Measurements from ENCODE around the gene MAPK4. TPM values are rescaled to one million over a fixed set of nuclear protein-coding genes. Genes with fewer than 3 reads are reported as not detected.

The MAPK4 gene
- total RNA-seq, 6 donors from 2014 or later: 1.0 to 12.0 (median 6.7) TPM

DNA sequence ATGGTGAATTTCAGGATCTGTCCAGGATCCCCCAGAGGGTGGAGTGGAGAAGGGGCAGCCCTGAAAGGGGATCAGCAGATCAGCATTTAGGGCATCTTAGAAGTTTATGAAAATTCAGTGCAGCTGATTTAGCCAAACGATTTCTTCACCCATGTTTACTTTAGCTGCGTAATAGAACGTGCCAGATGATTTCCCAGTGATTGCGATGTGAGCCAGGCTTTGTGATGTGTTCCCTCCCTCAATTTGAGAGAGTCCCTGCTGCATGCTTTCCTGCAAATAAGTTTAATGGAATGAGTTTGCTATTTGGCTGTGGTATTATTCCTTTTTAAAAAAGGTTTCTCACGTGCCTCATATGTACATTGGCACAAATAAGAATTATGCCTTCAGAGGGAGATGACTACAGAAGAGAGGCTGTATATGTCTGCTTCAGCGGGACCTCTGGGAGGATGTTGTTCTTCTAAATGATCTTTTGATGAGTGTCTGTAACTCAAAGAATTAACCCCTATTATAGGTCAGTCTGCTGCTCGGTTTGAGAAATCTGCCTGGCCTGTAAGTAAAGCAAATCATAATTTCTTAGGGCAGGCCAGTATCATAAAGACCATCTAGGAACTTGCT lies 148.1 kb downstream of the MAPK4 start:
- DNase-seq (peak in 1 of 2 donors; percentile 24), ATAC-seq (ENCODE audit: low FRiP score in 2 of 2) (peak in 1 of 2 donors; percentile 54)
- no peaks in the 10 kb centered on the region for H3K36me3 ChIP-seq
- H3K9me3 ChIP-seq: no peaks in the 10 kb centered on the region
- H3K27ac ChIP-seq: no peak overlapping the region
- TF ChIP-seq POLR2A (IDR thresholded peaks at IDR 0.05) (no peak), EP300 (IDR thresholded peaks at IDR 0.05) (peak in 1 of 4 donors; percentile 26), POLR2AphosphoS5 (IDR thresholded peaks at IDR 0.05) (peak in 1 of 2 donors; percentile 54)
- TF ChIP-seq, protein P1, sequence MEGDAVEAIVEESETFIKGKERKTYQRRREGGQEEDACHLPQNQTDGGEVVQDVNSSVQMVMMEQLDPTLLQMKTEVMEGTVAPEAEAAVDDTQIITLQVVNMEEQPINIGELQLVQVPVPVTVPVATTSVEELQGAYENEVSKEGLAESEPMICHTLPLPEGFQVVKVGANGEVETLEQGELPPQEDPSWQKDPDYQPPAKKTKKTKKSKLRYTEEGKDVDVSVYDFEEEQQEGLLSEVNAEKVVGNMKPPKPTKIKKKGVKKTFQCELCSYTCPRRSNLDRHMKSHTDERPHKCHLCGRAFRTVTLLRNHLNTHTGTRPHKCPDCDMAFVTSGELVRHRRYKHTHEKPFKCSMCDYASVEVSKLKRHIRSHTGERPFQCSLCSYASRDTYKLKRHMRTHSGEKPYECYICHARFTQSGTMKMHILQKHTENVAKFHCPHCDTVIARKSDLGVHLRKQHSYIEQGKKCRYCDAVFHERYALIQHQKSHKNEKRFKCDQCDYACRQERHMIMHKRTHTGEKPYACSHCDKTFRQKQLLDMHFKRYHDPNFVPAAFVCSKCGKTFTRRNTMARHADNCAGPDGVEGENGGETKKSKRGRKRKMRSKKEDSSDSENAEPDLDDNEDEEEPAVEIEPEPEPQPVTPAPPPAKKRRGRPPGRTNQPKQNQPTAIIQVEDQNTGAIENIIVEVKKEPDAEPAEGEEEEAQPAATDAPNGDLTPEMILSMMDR (IDR thresholded peaks at IDR 0.05): no peak
- H3K27me3 ChIP-seq: no peaks in the 10 kb centered on the region
- 30 to 45% methylated on average over 7 of the region's 7 CpGs for WGBS, 2 donors
- peaks cover 0 to 3% (median 0%) of the 10 kb centered on the region in 4 donors for H3K4me1 ChIP-seq
- H3K4me3 ChIP-seq: no peak overlapping the region

- Histone ChIP-seq H3K27me3 (no peaks in the 10 kb centered on the region), H3K9me3 (no peaks in the 10 kb centered on the region), H3K4me1 (peaks cover 0 to 3% (median 0%) of the 10 kb centered on the region in 4 donors), H3K36me3 (no peaks in the 10 kb centered on the region), H3K4me3 (no peak overlapping the region), H3K27ac (no peak overlapping the region)
- DNase-seq (no peak), ATAC-seq (ENCODE audit: low FRiP score in 2 of 2) (no peak)
- 76 to 90% methylated on average over 2 to 7 of the region's 7 CpGs for WGBS, 2 donors
- TF ChIP-seq EP300 (IDR thresholded peaks at IDR 0.05): no peak
- TF ChIP-seq, protein P1 (IDR thresholded peaks at IDR 0.05): no peak
- TF ChIP-seq POLR2A (IDR thresholded peaks at IDR 0.05): no peak
- no peak for TF ChIP-seq POLR2AphosphoS5 (IDR thresholded peaks at IDR 0.05)
Observed at GRCh38 chr18:50709193-50709592, 149.3 kb downstream of the MAPK4 start.

GRCh38 chr18:50711386-50711785 lies 151.5 kb downstream of the MAPK4 start:
- H3K27me3 ChIP-seq: no peaks in the 10 kb centered on the region
- H3K36me3 ChIP-seq: no peaks in the 10 kb centered on the region
- ATAC-seq (ENCODE audit: low FRiP score in 2 of 2): no peak
- TF ChIP-seq EP300 (IDR thresholded peaks at IDR 0.05) (no peak), POLR2AphosphoS5 (IDR thresholded peaks at IDR 0.05) (no peak), POLR2A (IDR thresholded peaks at IDR 0.05) (no peak)
- TF ChIP-seq, protein P1 (IDR thresholded peaks at IDR 0.05): no peak
- DNase-seq: peak in 1 of 2 donors; percentile 60
- H3K4me3 ChIP-seq: no peak overlapping the region
- H3K27ac ChIP-seq: no peak overlapping the region
- no peaks in the 10 kb centered on the region for H3K9me3 ChIP-seq
- H3K4me1 ChIP-seq: peaks cover 0 to 3% (median 0%) of the 10 kb centered on the region in 4 donors
- WGBS, 2 donors: 50 to 56% methylated on average over 5 of the region's 5 CpGs

- H3K27ac ChIP-seq: no peak overlapping the region
- DNase-seq (no peak), ATAC-seq (ENCODE audit: low FRiP score in 2 of 2) (no peak)
- no peaks in the 10 kb centered on the region for H3K36me3 ChIP-seq
- TF ChIP-seq POLR2A (IDR thresholded peaks at IDR 0.05) (no peak), POLR2AphosphoS5 (IDR thresholded peaks at IDR 0.05) (no peak), EP300 (IDR thresholded peaks at IDR 0.05) (no peak)
- TF ChIP-seq, protein P1 (IDR thresholded peaks at IDR 0.05): no peak
- no peak overlapping the region for H3K4me3 ChIP-seq
- WGBS, 2 donors: 84 to 88% methylated on average over 7 of the region's 7 CpGs
- no peaks in the 10 kb centered on the region for H3K9me3 ChIP-seq
- H3K27me3 ChIP-seq: no peaks in the 10 kb centered on the region
- H3K4me1 ChIP-seq: no peaks in the 10 kb centered on the region
Observed at GRCh38 chr18:50715919-50716318, 156.0 kb downstream of the MAPK4 start.

DNA sequence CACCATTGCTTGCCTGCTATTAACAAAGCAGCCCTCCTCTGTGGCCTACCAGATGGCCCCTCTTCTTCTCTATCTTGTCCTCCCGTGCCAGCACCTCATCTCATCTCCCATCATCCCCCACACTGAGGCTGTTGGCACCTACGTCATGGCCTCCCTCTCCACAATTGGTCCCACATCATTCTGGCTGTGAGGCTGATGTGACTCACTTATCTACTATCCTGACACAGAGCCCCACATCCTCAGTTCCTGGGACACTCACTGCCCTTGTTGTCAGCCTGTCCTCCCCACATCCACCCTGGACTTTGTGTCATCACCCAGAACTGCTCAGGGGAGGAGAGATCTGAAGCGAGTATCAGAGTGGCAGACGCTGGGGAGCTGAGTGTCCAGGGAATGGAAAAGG lies 157.0 kb downstream of the MAPK4 start:
- H3K36me3 ChIP-seq: no peaks in the 10 kb centered on the region
- ATAC-seq (ENCODE audit: low FRiP score in 2 of 2) (peak in 1 of 2 donors; percentile 3), DNase-seq (no peak)
- no peak overlapping the region for H3K27ac ChIP-seq
- TF ChIP-seq EP300 (IDR thresholded peaks at IDR 0.05) (no peak), POLR2AphosphoS5 (IDR thresholded peaks at IDR 0.05) (no peak), POLR2A (IDR thresholded peaks at IDR 0.05) (no peak)
- TF ChIP-seq, protein P1 (IDR thresholded peaks at IDR 0.05): no peak
- no peak overlapping the region for H3K4me3 ChIP-seq
- no peaks in the 10 kb centered on the region for H3K9me3 ChIP-seq
- 87 to 92% methylated on average over 4 of the region's 4 CpGs for WGBS, 2 donors
- no peaks in the 10 kb centered on the region for H3K4me1 ChIP-seq
- no peaks in the 10 kb centered on the region for H3K27me3 ChIP-seq

Measured in upper lobe of left lung (tissue), 6 donors.